Endothelial cell of umbilical vein (primary cell): Measurements from ENCODE around the gene AK8.

Experiments used
- CTCF ChIP-seq, 2 donors: IDR thresholded peaks; 1 replicate in 1 of 2; 2 replicates in 1 of 2; pipeline ENCODE4 v1.5.1; 2011; ENCODE audit warnings: low read length in 2 of 2, mild to moderate bottlenecking in 2 of 2, moderate library complexity in 2 of 2, control low read depth in 1 of 2, inconsistent platforms in 1 of 2, low read depth in 1 of 2; ENCODE audit not compliant: insufficient read depth in 1 of 2; ENCODE audit errors: extremely low read depth in 1 of 2
- EZH2 ChIP-seq: IDR thresholded peaks from 2 replicates; pipeline ENCODE4 v1.6.1; 2012; ENCODE audit warnings: borderline replicate concordance, low read depth, mild to moderate bottlenecking, moderate library complexity, low read length, inconsistent platforms; ENCODE audit not compliant: severe bottlenecking
- FOS ChIP-seq: IDR thresholded peaks from 2 replicates; pipeline ENCODE4 v1.6.1; 2011; ENCODE audit warnings: mild to moderate bottlenecking, low read length, moderate library complexity, borderline replicate concordance; ENCODE audit not compliant: insufficient read depth
- JUN ChIP-seq: IDR thresholded peaks from 2 replicates; pipeline ENCODE4 v1.6.1; 2011; ENCODE audit warnings: borderline replicate concordance, low read depth; ENCODE audit not compliant: insufficient read length, insufficient read depth
- POLR2A ChIP-seq: IDR thresholded peaks from 2 replicates; pipeline ENCODE4 v1.6.1; 2012; ENCODE audit warnings: low read depth, mild to moderate bottlenecking, control low read depth, low read length
- POLR2AphosphoS5 ChIP-seq: IDR thresholded peaks from 2 replicates; pipeline ENCODE4 v1.6.1; 2012; ENCODE audit warnings: low read depth, mild to moderate bottlenecking, control low read depth, low read length, moderate library complexity; ENCODE audit not compliant: insufficient read depth

DNA sequence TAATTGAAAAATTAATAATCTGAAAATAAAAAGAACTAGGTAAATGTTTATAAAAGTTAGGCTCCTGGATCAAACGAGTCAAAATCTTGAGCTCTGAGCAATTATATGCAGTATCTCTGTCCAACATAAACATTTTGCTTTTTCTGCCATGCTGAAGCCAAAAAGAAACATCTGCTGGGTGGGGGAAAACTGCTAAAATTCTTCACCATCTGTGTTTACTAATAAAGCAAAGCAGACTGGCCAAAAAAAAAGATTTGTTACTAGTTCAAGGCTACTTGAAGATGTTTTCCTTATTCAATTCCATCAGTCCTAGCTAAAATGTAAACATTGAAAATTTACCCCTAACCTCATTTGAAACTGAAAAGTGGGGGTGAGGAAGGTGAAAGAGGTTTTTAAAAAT, 178.1 kb downstream of the AK8 start:
- TF ChIP-seq POLR2AphosphoS5 (no peak), CTCF (IDR thresholded peaks at IDR 0.05; ENCODE audit: extremely low read depth in 1 of 2, insufficient read depth in 1 of 2, low read depth in 1 of 2, low read length in 2 of 2) (no peak), JUN (no peak), EZH2 (no peak), FOS (no peak), POLR2A (no peak)
